Adrenal gland (tissue), 12 donors: ENCODE measurements around the gene RAB30. TPM values are rescaled to one million over a fixed set of nuclear protein-coding genes. Genes with fewer than 3 reads are reported as not detected.

Source experiments
- DNase-seq, 7 donors: peaks; one replicate each; pipeline ENCODE4 v3.0.0-alpha.2; 2019 to 2020
- H3K27ac ChIP-seq, 5 donors: fragments of 200-600 bp; sonication (generic) in 4 of 5; 1 replicate in 3 of 5; 2 replicates in 2 of 5; pipeline versions ENCODE4 v1.5.1 to v1.8.0; 2016 to 2020; ENCODE audit warnings: mild to moderate bottlenecking in 1 of 5
- H3K27me3 ChIP-seq: fragments of 200-600 bp; 2 replicates; pipeline ENCODE4 v1.8.0; 2021
- H3K36me3 ChIP-seq, 2 donors: fragments of 200-600 bp; replicated peaks in 1 of 2; 1 replicate in 1 of 2; 2 replicates in 1 of 2; pipeline versions ENCODE4 v1.5.1 to v1.8.0; 2018 to 2022
- H3K4me1 ChIP-seq, 2 donors: fragments of 200-600 bp; replicated peaks in 1 of 2; 1 replicate in 1 of 2; 2 replicates in 1 of 2; pipeline versions ENCODE4 v1.5.1 to v1.8.0; 2018 to 2021
- H3K4me3 ChIP-seq, 4 donors: fragments of 200-600 bp; sonication (generic) in 3 of 4; one replicate each; pipeline ENCODE4 v1.5.1; 2016 to 2018
- H3K9me3 ChIP-seq, 3 donors: fragments of 200-600 bp; sonication (generic) in 1 of 3; replicated peaks in 1 of 3; 1 replicate in 2 of 3; 2 replicates in 1 of 3; pipeline versions ENCODE4 v1.5.1 to v1.8.0; 2016 to 2021
- CTCF ChIP-seq, 6 experiments: fragments of 450-650 bp in 4 of 6; fragments of 200-600 bp in 2 of 6; sonication (generic) in 1 of 6; IDR thresholded peaks; 1 replicate in 5 of 6; 2 replicates in 1 of 6; pipeline versions ENCODE4 v1.5.1 to v1.8.0; 2016 to 2021; ENCODE audit warnings: antibody characterized with exemption in 6 of 6, mild to moderate bottlenecking in 2 of 6, moderate library complexity in 1 of 6
- POLR2A ChIP-seq, 2 donors: fragments of 450-650 bp; IDR thresholded peaks; one replicate each; pipeline ENCODE4 v1.6.1; 2017; ENCODE audit warnings: antibody characterized with exemption in 2 of 2, mild to moderate bottlenecking in 2 of 2, moderate library complexity in 1 of 2
- WGBS, 4 donors: extraction: QIAGEN DNeasy Blood & Tissue Kit in 2 of 4; methylation state at CpG; one replicate each; pipeline versions ENCODE4 v1.1.5 to v1.1.7; 2013 to 2017; 5-methylcytosine and 5-hydroxymethylcytosine counted together
- intact Hi-C, 2 donors: fragments of 100-400 bp; cut with DNase I; formaldehyde crosslinking; loops; one replicate each; pipeline versions ENCODE4 v1.14.1 to v1.15.0; 2022 to 2023
- polyA plus RNA-seq, 3 donors: library from polyadenylated mRNA; stranded (reverse); fragments of 200-250 nt in 2 of 3; fragments of 350-450 nt in 1 of 3; fragmentation: Illumina TruSeq in 1 of 3; extraction: RNeasy Lipid Tissue Mini Kit (QIAGEN cat#74804) in 1 of 3; gene quantifications; one replicate each; pipeline ENCODE4 v1.2.3, GENCODE V29; 2013 to 2014
- total RNA-seq, 9 donors: library from RNA; depleted of rRNA in 4 of 9; stranded (reverse); fragments of >200 nt in 4 of 9; fragments of 120-200 nt in 1 of 9; fragmentation: NEBNext Ultra II Directional in 1 of 9; extraction: Animal tissue kit (Norgen Biotek cat#: 25700) in 1 of 9; gene quantifications; one replicate each; pipeline versions ENCODE4 v1.1.0 to v1.2.4, GENCODE V29; 2013 to 2023
- donor health status: healthy with polysubstance abuse.
- donor health status: Bipolar disorder and iron deficiency.
- donor health status: DM: yes; HTN: yes; CAD: no.
- donor health status: DM: no; HTN: no; CAD: no.
- donor health status: DM: no; HTN: no; CAD: no.
- donor health status: DM: yes; HTN: yes; CAD: no.

Gene RAB30
- total and polyA plus RNA-seq, 12 donors = 5.1 to 69.4 (median 41.7) TPM

GRCh38 chr11:82988936-82989627, 82.6 kb downstream of the RAB30 start:
- Histone ChIP-seq H3K4me1 (peaks cover 11 to 37% of the 10 kb centered on the region in 2 donors), H3K9me3 (no peaks in the 10 kb centered on the region), H3K27ac (peak overlapping the region in 3 of 5 donors; percentile 8 to 68 (median 54)), H3K36me3 (peaks cover 0 to 8% of the 10 kb centered on the region in 2 donors), H3K4me3 (no peak overlapping the region), H3K27me3 (no peaks in the 10 kb centered on the region)
- peak in 6 of 7 donors; percentile 33 to 62 (median 52) for DNase-seq
- no peak for TF ChIP-seq POLR2A (IDR thresholded peaks at IDR 0.05)
- no peak for TF ChIP-seq CTCF (IDR thresholded peaks at IDR 0.05)
- WGBS, 4 donors = 46 to 59% (median 55%) methylated on average over 6 to 7 of the region's 7 CpGs
- intact Hi-C loops = no loop called here

GRCh38 chr11:82987997-82988396, 83.7 kb downstream of the RAB30 start:
- intact Hi-C loops = no loop called here
- Histone ChIP-seq H3K27ac (no peak overlapping the region), H3K27me3 (no peaks in the 10 kb centered on the region), H3K4me1 (peaks cover 10 to 29% of the 10 kb centered on the region in 2 donors), H3K9me3 (no peaks in the 10 kb centered on the region), H3K4me3 (no peak overlapping the region), H3K36me3 (peaks cover 0 to 10% of the 10 kb centered on the region in 2 donors)
- no peak for TF ChIP-seq POLR2A (IDR thresholded peaks at IDR 0.05)
- TF ChIP-seq CTCF (IDR thresholded peaks at IDR 0.05) = no peak
- WGBS, 4 donors = 81 to 92% (median 90%) methylated on average over 2 of the region's 2 CpGs
- DNase-seq = no peak

GRCh38 chr11:82986446-82986845, 85.3 kb downstream of the RAB30 start:
- 36 to 49% (median 46%) methylated on average over 3 of the region's 3 CpGs for WGBS, 4 donors
- H3K4me3 ChIP-seq = no peak overlapping the region
- peaks cover 0 to 18% of the 10 kb centered on the region in 2 donors for H3K36me3 ChIP-seq
- peaks cover 0 to 18% of the 10 kb centered on the region in 2 donors for H3K4me1 ChIP-seq
- intact Hi-C loops = no loop called here
- H3K9me3 ChIP-seq = no peaks in the 10 kb centered on the region
- no peak for TF ChIP-seq CTCF (IDR thresholded peaks at IDR 0.05)
- no peak for TF ChIP-seq POLR2A (IDR thresholded peaks at IDR 0.05)
- no peak overlapping the region for H3K27ac ChIP-seq
- no peaks in the 10 kb centered on the region for H3K27me3 ChIP-seq
- DNase-seq = no peak

DNA sequence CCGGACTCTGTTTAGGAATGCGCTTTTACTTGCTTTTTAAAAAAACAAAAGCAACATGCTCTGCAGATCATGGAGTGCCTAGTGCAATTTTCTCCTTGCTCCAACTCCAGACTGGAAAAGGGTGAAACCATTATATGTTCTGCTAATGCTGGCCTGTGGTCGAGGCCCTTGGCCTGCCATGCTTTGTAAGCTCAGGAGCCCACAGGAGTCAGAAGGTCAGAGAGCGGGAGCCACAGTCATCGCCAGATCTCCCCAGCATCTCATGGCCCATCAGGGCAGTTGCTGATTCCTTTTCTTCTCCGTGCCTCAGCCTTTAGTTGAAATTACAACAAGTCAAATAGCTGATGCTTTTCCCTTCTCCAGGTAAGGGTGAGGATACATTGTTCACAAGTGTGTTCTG, 89.8 kb downstream of the RAB30 start:
- Histone ChIP-seq H3K9me3 (no peaks in the 10 kb centered on the region), H3K27me3 (no peaks in the 10 kb centered on the region), H3K4me1 (peaks cover 8 to 22% of the 10 kb centered on the region in 2 donors), H3K4me3 (no peak overlapping the region), H3K36me3 (peaks cover 0 to 20% of the 10 kb centered on the region in 2 donors), H3K27ac (no peak overlapping the region)
- WGBS, 4 donors = 93 to 97% (median 94%) methylated on average over 6 of the region's 6 CpGs
- TF ChIP-seq CTCF (IDR thresholded peaks at IDR 0.05) (no peak), POLR2A (IDR thresholded peaks at IDR 0.05) (no peak)
- no peak for DNase-seq
- intact Hi-C loops = no loop called here
